Astrocyte of the cerebellum (primary cell): ENCODE results near the gene ACACB.

Experiments
- DNase-seq: peaks from one replicate; pipeline ENCODE4 v3.0.0-alpha.2; 2011; ENCODE audit warnings: low read depth
- H3K4me3 ChIP-seq: 2 replicates; pipeline ENCODE4 v1.5.1; 2011; ENCODE audit warnings: mild to moderate bottlenecking, low read depth, low read length, moderate library complexity
- in situ Hi-C: cut with HindIII; loops from 2 replicates; pipeline ENCODE4 v1.10.0; 2017; ENCODE audit warnings: low sequenced_read_pairs
- TF ChIP-seq, protein P1 (sequence below): IDR thresholded peaks from 2 replicates; pipeline ENCODE4 v1.5.1; 2012; ENCODE audit warnings: low read length, low read depth, moderate library complexity, mild to moderate bottlenecking; ENCODE audit errors: missing control alignments

The ACACB gene

GRCh38 chr12:109222062-109222461 is 105.7 kb downstream of the ACACB start:
- TF ChIP-seq, protein P1, sequence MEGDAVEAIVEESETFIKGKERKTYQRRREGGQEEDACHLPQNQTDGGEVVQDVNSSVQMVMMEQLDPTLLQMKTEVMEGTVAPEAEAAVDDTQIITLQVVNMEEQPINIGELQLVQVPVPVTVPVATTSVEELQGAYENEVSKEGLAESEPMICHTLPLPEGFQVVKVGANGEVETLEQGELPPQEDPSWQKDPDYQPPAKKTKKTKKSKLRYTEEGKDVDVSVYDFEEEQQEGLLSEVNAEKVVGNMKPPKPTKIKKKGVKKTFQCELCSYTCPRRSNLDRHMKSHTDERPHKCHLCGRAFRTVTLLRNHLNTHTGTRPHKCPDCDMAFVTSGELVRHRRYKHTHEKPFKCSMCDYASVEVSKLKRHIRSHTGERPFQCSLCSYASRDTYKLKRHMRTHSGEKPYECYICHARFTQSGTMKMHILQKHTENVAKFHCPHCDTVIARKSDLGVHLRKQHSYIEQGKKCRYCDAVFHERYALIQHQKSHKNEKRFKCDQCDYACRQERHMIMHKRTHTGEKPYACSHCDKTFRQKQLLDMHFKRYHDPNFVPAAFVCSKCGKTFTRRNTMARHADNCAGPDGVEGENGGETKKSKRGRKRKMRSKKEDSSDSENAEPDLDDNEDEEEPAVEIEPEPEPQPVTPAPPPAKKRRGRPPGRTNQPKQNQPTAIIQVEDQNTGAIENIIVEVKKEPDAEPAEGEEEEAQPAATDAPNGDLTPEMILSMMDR, result no peak
- in situ Hi-C loops, result no loop called here

DNA sequence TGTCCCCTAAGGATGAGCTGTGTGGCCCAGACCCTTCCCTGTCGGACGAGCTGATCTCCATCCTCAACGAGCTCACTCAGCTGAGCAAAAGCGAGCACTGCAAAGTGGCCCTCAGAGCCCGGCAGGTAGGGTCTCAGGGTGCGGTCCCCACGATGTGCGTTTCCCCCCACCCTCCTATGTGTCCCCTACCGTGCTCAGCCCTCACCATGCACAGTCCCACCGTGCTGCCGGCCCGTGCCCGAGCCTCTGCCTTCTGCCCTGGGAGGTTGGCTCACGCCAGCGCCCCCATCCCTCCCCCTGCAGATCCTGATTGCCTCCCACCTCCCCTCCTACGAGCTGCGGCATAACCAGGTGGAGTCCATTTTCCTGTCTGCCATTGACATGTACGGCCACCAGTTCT is 106.1 kb downstream of the ACACB start:
- H3K4me3 ChIP-seq, result no peak overlapping the region

More at GRCh38 chr12:109222062-109222461, 105.7 kb downstream of the ACACB start:
- no peak overlapping the region for H3K4me3 ChIP-seq
- DNase-seq, result no peak

GRCh38 chr12:109223211-109223610 is 106.8 kb downstream of the ACACB start:
- TF ChIP-seq, protein P1, result no peak
- no peak for DNase-seq
- in situ Hi-C loops, result no loop called here
- no peak overlapping the region for H3K4me3 ChIP-seq

More for the DNA sequence above, 106.1 kb downstream of the ACACB start:
- DNase-seq, result no peak
- TF ChIP-seq, protein P1, result no peak
- in situ Hi-C loops, result no loop called here

- no peak for DNase-seq
- TF ChIP-seq, protein P1, result no peak
- no peak overlapping the region for H3K4me3 ChIP-seq
- in situ Hi-C loops, result no loop called here
Observed at GRCh38 chr12:109223868-109224267, 107.5 kb downstream of the ACACB start.

DNA sequence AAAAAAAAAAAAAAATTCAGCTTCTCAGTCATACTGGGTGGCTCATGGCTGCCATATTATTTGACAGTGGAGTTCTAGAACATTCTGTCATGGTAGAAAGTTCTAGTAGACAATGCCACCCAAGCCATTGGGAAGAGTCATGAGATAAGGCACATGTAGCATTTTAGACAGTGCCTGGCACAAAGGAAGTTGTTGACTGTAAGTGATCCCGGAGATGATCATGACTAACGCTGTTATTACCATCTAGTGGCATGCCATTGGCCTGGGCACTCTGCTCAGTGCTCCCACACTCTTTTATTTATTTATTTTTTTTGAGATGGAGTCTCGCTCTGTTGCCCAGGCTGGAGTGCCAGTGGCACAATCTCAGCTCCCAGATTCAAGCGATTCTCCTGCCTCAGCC is 112.3 kb downstream of the ACACB start:
- no peak for DNase-seq
- in situ Hi-C loops, result no loop called here
- TF ChIP-seq, protein P1, result no peak
- H3K4me3 ChIP-seq, result no peak overlapping the region

DNA sequence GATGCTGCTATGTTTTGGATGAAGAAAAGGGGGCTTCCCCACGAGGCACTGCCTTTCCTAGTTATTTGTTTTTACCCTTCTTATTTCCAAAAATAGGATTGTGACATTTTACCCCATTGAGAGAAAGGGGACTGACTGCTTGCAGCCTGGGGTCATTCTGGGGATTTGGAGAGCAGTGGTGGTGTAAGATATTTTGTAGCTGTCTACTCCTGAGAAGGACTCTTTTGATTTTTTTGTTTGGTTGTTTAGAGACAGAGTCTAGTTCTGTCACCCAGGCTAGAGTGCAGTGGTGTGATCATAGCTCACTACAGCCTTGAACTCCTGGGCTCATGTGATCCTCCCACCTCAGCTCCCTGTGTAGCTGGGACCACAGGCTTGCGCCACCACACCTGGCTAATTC is 113.8 kb downstream of the ACACB start:
- DNase-seq, result no peak

More for the DNA sequence above, 113.8 kb downstream of the ACACB start:
- H3K4me3 ChIP-seq, result no peak overlapping the region
- TF ChIP-seq, protein P1, result no peak
- in situ Hi-C loops, result loop anchor here (5.0 kb wide), 1 partner anchor 47 kb away; no protein-coding TSS in a partner anchor
